HL-60/S4 treated with retinoic acid at 250 ng/mL for 4 days and 3 days (cell line): Measurements from ENCODE around the gene DEGS1.

Experiments
- in situ Hi-C: fragments of 300-500 bp; cut with MboI; formaldehyde crosslinking; loops from 2 replicates; pipeline ENCODE4 v1.7.0; 2022; ENCODE audit warnings: low sequenced_read_pairs

The DEGS1 gene

GRCh38 chr1:224212618-224213061, 29.6 kb downstream of the DEGS1 start:
- in situ Hi-C loops, result no loop called here

- in situ Hi-C loops, result no loop called here
These were observed 30.5 kb downstream of the DEGS1 start for GRCh38 chr1:224213438-224214119.

- in situ Hi-C loops, result no loop called here
These were observed 33.3 kb downstream of the DEGS1 start for GRCh38 chr1:224216382-224216781.

GRCh38 chr1:224217655-224218623, 34.9 kb downstream of the DEGS1 start:
- in situ Hi-C loops, result no loop called here

GRCh38 chr1:224219011-224219611, 36.1 kb downstream of the DEGS1 start:
- in situ Hi-C loops, result no loop called here

GRCh38 chr1:224219612-224220059, 36.6 kb downstream of the DEGS1 start:
- in situ Hi-C loops, result no loop called here

GRCh38 chr1:224223819-224224714, 41.0 kb downstream of the DEGS1 start:
- in situ Hi-C loops, result no loop called here

- in situ Hi-C loops, result no loop called here
These were observed 43.9 kb downstream of the DEGS1 start for GRCh38 chr1:224226849-224227502.

GRCh38 chr1:224234017-224234416, 51.0 kb downstream of the DEGS1 start:
- in situ Hi-C loops, result no loop called here

GRCh38 chr1:224235813-224236493, 52.9 kb downstream of the DEGS1 start:
- in situ Hi-C loops, result no loop called here

GRCh38 chr1:224237119-224237881, 54.3 kb downstream of the DEGS1 start:
- in situ Hi-C loops, result no loop called here

- in situ Hi-C loops, result no loop called here
These were observed 55.2 kb downstream of the DEGS1 start for GRCh38 chr1:224238212-224238611.

- in situ Hi-C loops, result no loop called here
These were observed 55.7 kb downstream of the DEGS1 start for GRCh38 chr1:224238756-224239155.
